ENCODE results near the gene PNP. TPM values are rescaled to one million over a fixed set of nuclear protein-coding genes. Genes with fewer than 3 reads are reported as not detected.
A peak's percentile ranks its signal among the peaks of the same experiment; 100 is the strongest.
"Not testable (repeated sequence)": the region's sequence is repeated elsewhere in the genome, so short reads cannot be mapped to it uniquely, and the experiment has no call there.

PNP gene
- 34.2 TPM for total RNA-seq

- DNase-seq (ENCODE audit: low spot score) (peak; percentile 91), ATAC-seq (peak; percentile 98)
- intact Hi-C loops (cut with DNase I): no loop called here
Measured at GRCh38 chr14:20469242-20469889, at the start of gene PNP. TSS of gene PNP (plus strand) at chr14:20469406. CDS start at chr14:20469525, 119 bp downstream.

GRCh38 chr14:20419419-20419818 lies 49.8 kb upstream of the PNP start:
- ATAC-seq (no peak), DNase-seq (ENCODE audit: low spot score) (no peak)
- intact Hi-C loops (cut with DNase I): no loop called here

DNA sequence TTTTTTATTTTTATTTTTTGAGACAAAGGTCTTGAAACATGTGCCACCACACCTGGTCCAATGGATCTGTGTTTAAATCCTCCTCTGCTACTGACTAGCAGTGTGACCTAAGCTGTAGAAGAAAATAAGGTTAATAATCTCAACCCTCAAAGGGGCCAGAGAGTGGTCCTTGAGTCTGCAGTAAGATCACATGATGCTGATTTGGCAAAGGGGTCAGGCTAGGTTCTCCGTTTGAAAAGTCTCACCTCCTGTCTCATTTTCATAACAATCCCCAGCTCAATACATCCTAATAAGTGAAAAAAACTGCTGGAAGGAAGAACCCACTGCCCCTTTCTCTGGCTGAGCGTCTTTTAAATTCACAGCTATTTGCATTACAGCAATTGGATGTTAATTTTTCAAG lies 47.9 kb upstream of the PNP start:
- intact Hi-C loops (cut with DNase I): no loop called here
- ATAC-seq (no peak), DNase-seq (ENCODE audit: low spot score) (no peak)

- intact Hi-C loops (cut with DNase I): no loop called here
- no peak for ATAC-seq
- DNase-seq (ENCODE audit: low spot score): no peak
Measured at GRCh38 chr14:20422886-20423285, 46.3 kb upstream of the PNP start.

GRCh38 chr14:20424851-20425250 lies 44.4 kb upstream of the PNP start:
- no peak for ATAC-seq
- DNase-seq (ENCODE audit: low spot score): no peak
- intact Hi-C loops (cut with DNase I): no loop called here

DNA sequence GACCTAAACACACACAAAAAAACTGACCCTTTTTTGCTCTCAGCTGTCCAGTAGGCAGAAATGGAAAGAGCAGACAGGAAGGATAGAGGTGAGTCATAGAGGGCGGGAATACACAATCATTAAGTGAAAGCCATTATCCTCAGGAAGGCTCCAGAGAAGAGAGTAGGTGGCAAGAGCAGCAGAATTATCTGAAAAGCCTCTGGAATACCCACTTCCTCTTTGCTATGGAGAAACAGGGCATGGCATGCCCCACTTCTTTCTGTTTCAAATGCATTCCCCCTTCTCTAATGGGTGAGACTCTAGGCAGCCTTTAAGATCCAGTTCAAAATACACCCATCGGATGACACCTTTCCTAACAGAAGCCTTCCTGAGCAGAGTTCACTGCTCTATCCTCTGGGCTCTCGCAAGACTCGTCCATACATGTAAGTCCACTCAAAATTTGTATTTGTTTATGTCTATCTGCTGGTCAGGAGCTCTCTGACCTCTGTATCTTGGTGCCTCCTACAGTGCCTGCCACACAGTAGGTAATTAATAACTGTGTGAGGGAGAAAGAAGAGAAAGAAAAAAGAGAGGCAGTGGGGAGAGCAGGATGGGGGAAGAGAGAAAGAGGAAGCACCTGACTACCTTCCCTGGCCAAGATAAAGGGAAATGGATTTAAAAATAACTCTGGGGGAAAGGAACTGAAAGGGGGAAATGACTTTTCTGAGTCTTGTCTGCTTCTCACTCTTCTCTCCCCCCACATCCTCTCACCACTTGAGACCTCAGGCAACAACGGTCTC lies 41.8 kb upstream of the PNP start:
- ATAC-seq (peak; percentile 47), DNase-seq (ENCODE audit: low spot score) (no peak)
- intact Hi-C loops (cut with DNase I): no loop called here

GRCh38 chr14:20428010-20428365 lies 41.2 kb upstream of the PNP start:
- DNase-seq (ENCODE audit: low spot score) (no peak), ATAC-seq (no peak)
- intact Hi-C loops (cut with DNase I): no loop called here

DNA sequence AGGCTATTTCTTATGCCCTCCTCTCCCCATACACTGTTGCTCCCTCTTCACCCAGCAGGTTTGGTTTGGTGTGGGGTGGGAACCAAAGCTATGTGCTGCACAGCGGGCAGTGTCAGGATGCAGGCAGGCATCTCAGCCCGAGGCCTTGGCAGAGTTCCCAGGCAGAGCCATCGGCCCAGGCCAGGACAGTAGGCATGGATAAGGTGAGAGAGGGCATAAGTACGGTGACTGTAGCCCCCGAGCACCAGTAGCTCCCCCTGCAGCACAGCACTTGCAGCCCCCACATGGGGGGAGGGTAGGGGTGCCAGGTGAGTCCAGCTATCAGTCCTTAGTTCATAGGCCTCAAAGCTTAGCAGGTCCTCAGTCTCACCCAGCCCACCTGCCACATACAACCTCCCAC lies 40.4 kb upstream of the PNP start:
- intact Hi-C loops (cut with DNase I): no loop called here
- ATAC-seq (no peak), DNase-seq (ENCODE audit: low spot score) (no peak)

DNA sequence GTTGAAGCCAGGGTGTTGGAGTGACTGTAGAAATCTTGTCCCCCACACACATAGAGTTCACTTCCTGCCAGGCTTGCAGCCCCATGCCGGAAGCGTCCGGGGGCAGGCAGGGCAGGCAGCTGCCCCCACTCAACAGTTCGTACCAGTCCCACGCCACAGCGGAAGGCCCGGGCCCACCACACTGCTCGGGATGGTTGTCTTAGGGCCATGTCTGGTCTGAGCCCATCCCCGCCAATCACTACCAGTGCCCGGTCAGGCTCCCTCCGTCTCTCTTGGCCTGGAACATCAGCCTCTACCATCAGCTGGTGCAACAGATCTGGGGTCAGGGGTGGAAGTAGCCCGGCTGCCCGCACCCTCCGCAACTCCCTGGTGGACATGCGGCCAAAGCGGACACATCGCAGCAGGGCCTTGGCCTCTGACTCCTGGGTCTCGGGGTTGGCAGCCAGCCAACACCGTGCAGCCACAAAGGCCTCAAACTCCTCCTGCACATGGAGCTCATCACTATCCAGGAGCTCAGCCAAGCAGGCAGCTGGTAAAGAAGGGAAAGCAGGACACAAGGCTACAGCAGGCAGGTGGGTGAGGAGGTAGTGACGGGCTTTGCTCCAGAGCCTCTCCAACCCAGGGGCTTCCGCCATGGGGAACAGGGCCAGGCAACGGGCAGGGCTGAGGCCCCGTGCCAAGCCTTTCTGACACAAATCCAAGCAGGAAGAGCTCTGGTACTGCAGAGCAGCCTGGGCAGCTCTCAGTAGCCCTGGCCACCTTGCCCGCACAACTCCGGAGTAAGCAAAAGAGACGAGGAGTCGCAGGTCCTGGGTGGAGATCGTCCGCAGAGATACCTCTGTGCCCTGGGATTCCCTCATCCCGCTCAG lies 39.2 kb upstream of the PNP start:
- no peak for DNase-seq (ENCODE audit: low spot score)
- intact Hi-C loops (cut with DNase I): no loop called here
- no peak for ATAC-seq

- peak; percentile 85 for DNase-seq (ENCODE audit: low spot score)
- intact Hi-C loops (cut with DNase I): no loop called here
Measured at GRCh38 chr14:20434701-20435581, 34.3 kb upstream of the PNP start.

DNA sequence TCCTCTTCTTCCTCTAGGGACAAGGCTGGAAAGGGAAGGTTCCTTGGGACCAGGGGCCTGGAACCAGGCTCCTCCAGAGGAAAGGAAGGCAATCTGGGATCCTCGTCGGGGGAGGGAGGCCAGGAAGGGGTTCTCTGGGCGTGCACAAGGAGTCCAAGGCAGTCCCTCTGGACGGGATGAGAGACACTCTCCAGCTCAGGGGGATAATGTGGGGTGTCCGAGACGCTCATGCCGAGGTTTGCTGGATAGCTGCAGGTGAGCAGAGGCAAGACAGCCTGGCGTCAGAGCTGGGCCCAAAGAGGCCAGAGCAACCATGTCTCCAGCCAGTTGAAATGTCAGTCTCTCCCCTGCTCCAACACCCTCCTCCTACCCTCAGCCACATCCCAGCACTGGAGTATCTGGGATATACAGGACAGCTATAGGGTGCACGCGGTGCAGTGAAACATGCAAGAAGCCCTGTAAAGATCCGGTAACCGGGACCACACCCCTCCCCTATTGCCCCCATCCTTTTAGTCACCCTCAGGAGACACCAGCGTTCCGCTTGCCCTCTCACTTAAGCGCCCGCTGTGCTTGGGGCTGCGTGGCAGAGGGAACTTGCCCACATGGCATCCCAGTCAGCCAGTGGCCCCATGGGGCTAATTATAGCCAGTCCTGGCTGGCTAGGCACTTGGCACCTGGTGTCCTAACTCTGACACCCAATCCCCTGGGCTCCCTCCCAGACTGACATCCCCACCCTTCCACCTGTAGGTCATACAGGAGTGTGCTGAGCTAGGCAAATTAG lies 33.4 kb upstream of the PNP start, which contains the start of gene KLHL33:
TSS of gene KLHL33 (minus strand) at position 585 of the 781 bp plus-strand sequence. CDS start at position 230, 355 bp downstream.
- no peak for DNase-seq (ENCODE audit: low spot score)
- intact Hi-C loops (cut with DNase I): no loop called here
- peak; percentile 29 for ATAC-seq

More at GRCh38 chr14:20434701-20435581, 34.3 kb upstream of the PNP start:
- ATAC-seq: peak; percentile 93

DNA sequence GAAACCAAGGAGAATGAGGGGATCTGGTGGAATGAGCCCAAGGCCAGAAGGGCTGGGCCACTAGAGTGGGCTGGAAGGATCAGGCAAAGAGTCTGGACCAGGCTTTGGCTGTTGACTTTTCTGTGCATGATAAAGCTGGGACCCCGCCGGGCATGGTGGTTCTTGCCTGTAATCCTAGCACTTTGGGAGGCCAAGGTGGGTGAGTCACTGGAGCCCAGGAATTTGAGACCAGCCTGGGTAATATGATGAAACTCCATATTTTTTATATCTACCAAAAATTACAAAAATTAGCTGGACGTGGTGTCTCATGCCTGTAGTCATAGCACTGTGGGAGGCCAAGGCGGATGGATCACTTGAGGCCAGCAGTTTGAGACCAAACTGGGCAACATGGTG lies 32.8 kb upstream of the PNP start:
- no peak for ATAC-seq
- intact Hi-C loops (cut with DNase I): no loop called here
- no peak for DNase-seq (ENCODE audit: low spot score)

DNA sequence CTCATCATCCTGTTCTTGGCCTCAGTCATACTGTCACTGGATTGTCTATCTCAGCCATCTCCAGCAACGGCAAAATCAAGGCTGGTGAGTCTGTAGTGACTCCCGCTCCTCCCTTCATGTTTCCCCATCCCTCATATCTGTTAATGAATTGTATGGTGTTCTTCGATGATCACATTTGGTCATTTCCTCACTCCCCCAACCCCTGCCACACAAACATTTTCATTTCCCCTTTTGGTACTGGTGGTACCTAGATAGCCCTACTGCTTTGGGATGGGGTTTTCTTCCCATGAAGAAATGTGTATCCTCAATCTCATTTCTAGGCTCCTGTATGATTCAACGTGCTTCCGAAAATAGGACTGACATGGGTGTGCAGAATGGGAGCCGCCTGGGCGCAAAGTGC lies 30.5 kb upstream of the PNP start:
- no peak for DNase-seq (ENCODE audit: low spot score)
- ATAC-seq: no peak
- intact Hi-C loops (cut with DNase I): no loop called here

- DNase-seq (ENCODE audit: low spot score) (no peak), ATAC-seq (no peak)
- intact Hi-C loops (cut with DNase I): no loop called here
Measured at GRCh38 chr14:20440465-20440864, 28.7 kb upstream of the PNP start.

GRCh38 chr14:20440882-20441281 lies 28.3 kb upstream of the PNP start:
- intact Hi-C loops (cut with DNase I): no loop called here
- no peak for ATAC-seq
- no peak for DNase-seq (ENCODE audit: low spot score)

- intact Hi-C loops (cut with DNase I): no loop called here
- DNase-seq (ENCODE audit: low spot score): no peak
- ATAC-seq: no peak
Measured at GRCh38 chr14:20441461-20441860, 27.7 kb upstream of the PNP start.

DNA sequence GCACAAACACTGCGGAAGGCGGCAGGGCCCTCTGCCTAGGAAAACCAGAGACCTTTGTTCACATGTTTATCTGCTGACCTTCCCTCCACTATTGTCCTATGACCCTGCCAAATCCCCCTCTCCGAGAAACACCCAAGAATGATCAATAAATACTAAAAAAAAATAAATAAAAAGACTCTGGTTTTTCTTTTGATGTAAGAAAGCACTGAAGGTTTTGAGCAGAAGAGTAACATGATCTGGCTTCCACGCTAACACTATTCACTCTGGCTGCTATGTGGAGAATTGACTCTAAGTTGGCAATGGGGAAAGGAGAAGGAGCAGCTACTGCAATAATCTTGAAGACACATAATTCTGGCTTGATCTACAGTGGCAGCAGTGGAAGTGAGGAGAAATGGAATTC lies 25.6 kb upstream of the PNP start:
- ATAC-seq; intact Hi-C loops (cut with DNase I); DNase-seq (ENCODE audit: low spot score): not testable (repeated sequence)

- ATAC-seq: no peak
- DNase-seq (ENCODE audit: low spot score): no peak
- intact Hi-C loops (cut with DNase I): no loop called here
Measured at GRCh38 chr14:20446889-20447288, 22.3 kb upstream of the PNP start.
